ENCODE measurements around the gene OSBPL5. TPM values are rescaled to one million over a fixed set of nuclear protein-coding genes. Genes with fewer than 3 reads are reported as not detected.

OSBPL5 gene
- total and polyA plus RNA-seq, 4 experiments from 2014 or later = 0.75 to 5.2 (median 2.9) TPM

DNA sequence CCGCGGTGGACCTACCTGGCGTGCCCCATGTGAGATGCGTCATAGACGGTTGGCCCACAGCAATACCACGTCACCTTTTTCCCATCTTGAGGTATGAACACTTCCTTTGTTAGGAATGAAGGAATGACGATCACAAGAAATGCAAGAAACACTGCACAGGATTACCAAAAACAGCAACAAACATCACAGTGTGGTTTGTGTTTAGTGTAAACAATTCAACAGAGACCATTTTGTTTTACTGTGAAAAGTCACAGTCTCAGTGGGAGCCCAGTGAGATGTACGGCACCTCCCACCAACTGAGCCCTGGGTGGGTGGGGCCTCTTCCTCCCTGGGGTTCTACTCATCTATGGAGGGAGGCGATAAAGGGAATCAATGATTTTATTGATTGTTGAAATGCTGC lies 124.2 kb downstream of the OSBPL5 start:
- CTCF ChIA-PET (ENCODE audit: partially characterized antibody) = no interaction called here

GRCh38 chr11:3037945-3038271 lies 127.2 kb downstream of the OSBPL5 start:
- no peaks in the 10 kb centered on the region for H3K27me3 ChIP-seq (ENCODE audit: insufficient read depth, low read length)
- no peaks in the 10 kb centered on the region for H3K27me3 Mint-ChIP-seq
- H3K36me3 Mint-ChIP-seq = peaks cover 33 to 76% of the 10 kb centered on the region in 2 donors
- peak overlapping the region in 3 of 7 donors; percentile 24 to 46 (median 42) for H3K27ac Mint-ChIP-seq
- H3K9me3 Mint-ChIP-seq = no peaks in the 10 kb centered on the region
- intact Hi-C loops (cut with micrococcal nuclease) = loop anchor here (1.0 kb wide), 2 partner anchors 46 to 53 kb away; partner anchors contain the start of gene NAP1L4
- no peak overlapping the region for H3K4me3 Mint-ChIP-seq
- ChIA-PET CTCF (ENCODE audit: partially characterized antibody) (interaction anchor here (0.8 to 6.1 kb wide), 11 partner anchors 9 to 505 kb away, joined by 3 to 89 read pairs (median 4); partner anchors contain the start of gene CARS1), POLR2A (ENCODE audit: partially characterized antibody) (interaction anchor here (1.0 to 1.6 kb wide), 6 partner anchors 12 to 53 kb away, joined by 3 to 7 read pairs (median 5); partner anchors contain the start of genes CARS1 and NAP1L4)
- no peak overlapping the region for H3K4me3 ChIP-seq (ENCODE audit: low read length in 2 of 2)
- no peak for DNase-seq
- H3K4me1 ChIP-seq (ENCODE audit: insufficient read depth, low read length) = peaks cover 14% of the 10 kb centered on the region
- H3K4me1 Mint-ChIP-seq = peaks cover 8 to 27% (median 23%) of the 10 kb centered on the region in 4 donors
- H3K27ac ChIP-seq (ENCODE audit: low read depth, low read length) = no peak overlapping the region
- H3K9me3 ChIP-seq (ENCODE audit: control insufficient read depth in 1 of 2, low read length in 2 of 2) = no peaks in the 10 kb centered on the region
- H3K36me3 ChIP-seq (ENCODE audit: insufficient read depth, low read length) = peaks cover 52% of the 10 kb centered on the region

More for the DNA sequence above, 124.2 kb downstream of the OSBPL5 start:
- intact Hi-C loops (cut with micrococcal nuclease) = no loop called here
- H3K36me3 Mint-ChIP-seq = peaks cover 26 to 78% of the 10 kb centered on the region in 2 donors
- Histone ChIP-seq H3K27ac (ENCODE audit: low read depth, low read length) (no peak overlapping the region), H3K36me3 (ENCODE audit: insufficient read depth, low read length) (peaks cover 45% of the 10 kb centered on the region), H3K4me1 (ENCODE audit: insufficient read depth, low read length) (peaks cover 14% of the 10 kb centered on the region), H3K27me3 (ENCODE audit: insufficient read depth, low read length) (no peaks in the 10 kb centered on the region), H3K9me3 (ENCODE audit: control insufficient read depth in 1 of 2, low read length in 2 of 2) (no peaks in the 10 kb centered on the region), H3K4me3 (ENCODE audit: low read length in 2 of 2) (no peak overlapping the region)
- peaks cover 10 to 38% (median 25%) of the 10 kb centered on the region in 4 donors for H3K4me1 Mint-ChIP-seq
- H3K27me3 Mint-ChIP-seq = no peaks in the 10 kb centered on the region
- no peak for DNase-seq
- H3K4me3 Mint-ChIP-seq = no peak overlapping the region
- H3K9me3 Mint-ChIP-seq = no peaks in the 10 kb centered on the region
- H3K27ac Mint-ChIP-seq = peak overlapping the region in 2 of 7 donors; percentile 18 to 36
- POLR2A ChIA-PET (ENCODE audit: partially characterized antibody) = interaction anchor here (0.9 kb wide), 1 partner anchor 13 kb away, joined by 3 read pairs; no protein-coding TSS in a partner anchor

Other genes starting within 250 kb of the OSBPL5 start
- 1 to 10 TPM; 1.1 TPM for gene PHLDA2, start 235.9 kb downstream of the OSBPL5 start, total RNA-seq
- gene PHLDA2, start 235.9 kb downstream of the OSBPL5 start, polyA plus RNA-seq = 1 to 10 TPM in 1 of 2 donors, under 1 TPM in 1; 0.58 to 1.9 TPM
- 100 to 1,000 TPM; 299 to 303 TPM for gene NAP1L4, start 173.0 kb downstream of the OSBPL5 start, total RNA-seq
- gene NAP1L4, start 173.0 kb downstream of the OSBPL5 start, polyA plus RNA-seq = 100 to 1,000 TPM; 153 to 160 TPM
- gene CARS1, start 107.9 kb downstream of the OSBPL5 start, total RNA-seq = 10 to 100 TPM; 71.0 to 80.3 TPM
- gene CARS1, start 107.9 kb downstream of the OSBPL5 start, polyA plus RNA-seq = 10 to 100 TPM; 37.1 to 43.1 TPM
- gene MRGPRG, start 53.5 kb upstream of the OSBPL5 start, total RNA-seq = not detected
- not detected for gene MRGPRG, start 53.5 kb upstream of the OSBPL5 start, polyA plus RNA-seq
- not detected for gene MRGPRE, start 67.1 kb upstream of the OSBPL5 start, total RNA-seq
- gene MRGPRE, start 67.1 kb upstream of the OSBPL5 start, polyA plus RNA-seq = not detected
- gene ZNF195, start 213.8 kb upstream of the OSBPL5 start, total RNA-seq = 10 to 100 TPM; 35.8 to 37.1 TPM
- gene ZNF195, start 213.8 kb upstream of the OSBPL5 start, polyA plus RNA-seq = 10 to 100 TPM; 22.4 to 26.8 TPM